HUES48 (cell line): ENCODE results near the gene ARHGEF19.

Experiments
- H3K27ac ChIP-seq: one replicate; pipeline ENCODE4 v1.7.0; 2013; ENCODE audit warnings: low read depth, low read length, inconsistent platforms
- H3K27me3 ChIP-seq: 2 replicates; pipeline ENCODE4 v1.6.1; 2013; ENCODE audit warnings: mild to moderate bottlenecking, low read length; ENCODE audit not compliant: control insufficient read depth, insufficient read depth
- H3K36me3 ChIP-seq: 2 replicates; pipeline ENCODE4 v1.6.1; 2013; ENCODE audit warnings: low read length; ENCODE audit not compliant: control insufficient read depth, insufficient read depth
- H3K4me1 ChIP-seq: 2 replicates; pipeline ENCODE4 v1.6.1; 2013; ENCODE audit warnings: mild to moderate bottlenecking, low read length; ENCODE audit not compliant: control insufficient read depth, insufficient read depth
- H3K4me3 ChIP-seq: 2 replicates; pipeline ENCODE4 v1.5.1; 2013; ENCODE audit warnings: mild to moderate bottlenecking, low read depth, low read length
- H3K9ac ChIP-seq: 2 replicates; pipeline ENCODE4 v1.6.1; 2013; ENCODE audit warnings: mild to moderate bottlenecking, low read depth, low read length, moderate library complexity
- H3K9me3 ChIP-seq: 2 replicates; pipeline ENCODE4 v1.6.1; 2013; ENCODE audit warnings: low read length; ENCODE audit not compliant: control insufficient read depth, insufficient read depth

Gene ARHGEF19

DNA sequence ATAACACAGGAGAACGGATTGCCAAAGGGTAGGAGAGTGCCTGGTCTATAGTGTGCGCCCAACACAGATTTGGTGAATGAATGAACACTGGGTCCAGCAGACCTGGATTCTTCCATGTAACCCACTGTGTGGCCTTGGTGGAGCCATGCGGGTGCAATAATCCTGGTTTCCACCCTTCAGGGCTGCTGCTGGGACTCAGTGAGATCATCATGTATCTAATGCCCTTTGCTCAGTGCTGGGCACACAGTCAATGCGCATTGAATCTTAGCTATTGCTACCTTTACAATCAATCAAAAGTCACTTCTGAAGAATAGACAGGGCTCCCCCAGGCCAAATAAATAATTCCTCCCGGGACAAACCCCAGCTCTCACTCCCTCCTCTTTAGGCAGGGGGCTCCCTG is 50.7 kb downstream of the ARHGEF19 start:
- Histone ChIP-seq H3K36me3 (no peaks in the 10 kb centered on the region), H3K9me3 (no peaks in the 10 kb centered on the region), H3K4me3 (no peak overlapping the region), H3K27ac (no peak overlapping the region), H3K4me1 (peaks cover 25% of the 10 kb centered on the region), H3K27me3 (peaks cover 24% of the 10 kb centered on the region), H3K9ac (no peak overlapping the region)

GRCh38 chr1:16158993-16159831 is 53.2 kb downstream of the ARHGEF19 start:
- H3K9ac ChIP-seq = no peak overlapping the region
- peaks cover 29% of the 10 kb centered on the region for H3K27me3 ChIP-seq
- no peaks in the 10 kb centered on the region for H3K36me3 ChIP-seq
- no peaks in the 10 kb centered on the region for H3K9me3 ChIP-seq
- no peak overlapping the region for H3K4me3 ChIP-seq
- no peak overlapping the region for H3K27ac ChIP-seq
- H3K4me1 ChIP-seq = peaks cover 25% of the 10 kb centered on the region

DNA sequence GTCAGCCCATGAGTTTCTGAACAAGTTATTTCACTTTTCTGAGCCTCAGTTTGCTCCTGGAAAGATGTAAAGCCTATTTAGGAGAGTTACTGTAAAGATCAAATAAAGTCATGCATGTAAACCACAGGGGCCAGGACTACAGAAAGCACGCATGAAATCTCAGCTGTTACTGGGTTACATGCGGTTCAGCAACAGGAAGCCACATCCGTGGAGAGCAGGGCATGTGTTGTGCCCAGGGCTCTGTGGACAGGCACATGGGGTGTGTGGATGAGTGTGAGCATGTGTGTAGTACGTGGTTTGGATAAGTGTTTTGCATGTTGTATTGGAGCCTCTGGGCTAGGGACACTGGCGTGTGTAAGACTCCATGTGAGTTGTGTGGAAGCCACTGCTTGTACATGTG is 54.4 kb downstream of the ARHGEF19 start:
- Histone ChIP-seq H3K4me3 (no peak overlapping the region), H3K27ac (no peak overlapping the region), H3K9ac (no peak overlapping the region), H3K9me3 (no peaks in the 10 kb centered on the region), H3K36me3 (no peaks in the 10 kb centered on the region), H3K4me1 (peaks cover 33% of the 10 kb centered on the region), H3K27me3 (peaks cover 29% of the 10 kb centered on the region)

DNA sequence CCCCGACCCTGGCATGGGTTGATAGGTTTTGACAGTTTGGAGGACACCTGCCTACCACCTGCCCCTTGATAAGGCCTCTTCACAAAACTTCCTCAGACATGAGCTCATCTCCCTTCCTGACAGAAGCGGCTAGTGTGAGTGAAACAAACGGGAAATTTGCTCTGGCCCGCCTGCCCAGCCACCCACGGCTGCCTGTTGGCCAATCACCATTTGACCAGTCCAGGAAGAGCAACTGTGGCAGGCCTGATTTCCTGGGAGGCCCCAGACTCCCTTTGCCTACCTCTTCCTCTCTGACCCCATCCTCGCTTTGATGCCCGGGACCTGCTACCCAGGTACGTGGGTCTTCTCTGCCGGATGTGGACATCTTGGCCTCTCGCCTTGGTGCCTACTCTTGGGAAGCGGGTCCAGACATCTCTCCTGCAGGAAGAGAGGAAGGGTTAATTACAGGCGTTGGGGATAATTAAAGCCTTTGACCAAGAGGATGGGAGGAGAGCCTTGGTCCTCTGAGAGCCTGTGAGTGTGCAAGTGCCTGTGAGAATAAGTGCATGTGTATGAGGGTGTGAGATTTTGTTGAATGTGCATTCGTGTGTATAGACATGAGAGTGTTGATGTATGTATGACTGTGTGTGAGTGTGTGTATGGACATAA is 55.5 kb downstream of the ARHGEF19 start:
- H3K4me1 ChIP-seq = peaks cover 32% of the 10 kb centered on the region
- H3K9ac ChIP-seq = no peak overlapping the region
- H3K27me3 ChIP-seq = peaks cover 29% of the 10 kb centered on the region
- H3K9me3 ChIP-seq = no peaks in the 10 kb centered on the region
- no peaks in the 10 kb centered on the region for H3K36me3 ChIP-seq
- no peak overlapping the region for H3K27ac ChIP-seq
- H3K4me3 ChIP-seq = no peak overlapping the region

DNA sequence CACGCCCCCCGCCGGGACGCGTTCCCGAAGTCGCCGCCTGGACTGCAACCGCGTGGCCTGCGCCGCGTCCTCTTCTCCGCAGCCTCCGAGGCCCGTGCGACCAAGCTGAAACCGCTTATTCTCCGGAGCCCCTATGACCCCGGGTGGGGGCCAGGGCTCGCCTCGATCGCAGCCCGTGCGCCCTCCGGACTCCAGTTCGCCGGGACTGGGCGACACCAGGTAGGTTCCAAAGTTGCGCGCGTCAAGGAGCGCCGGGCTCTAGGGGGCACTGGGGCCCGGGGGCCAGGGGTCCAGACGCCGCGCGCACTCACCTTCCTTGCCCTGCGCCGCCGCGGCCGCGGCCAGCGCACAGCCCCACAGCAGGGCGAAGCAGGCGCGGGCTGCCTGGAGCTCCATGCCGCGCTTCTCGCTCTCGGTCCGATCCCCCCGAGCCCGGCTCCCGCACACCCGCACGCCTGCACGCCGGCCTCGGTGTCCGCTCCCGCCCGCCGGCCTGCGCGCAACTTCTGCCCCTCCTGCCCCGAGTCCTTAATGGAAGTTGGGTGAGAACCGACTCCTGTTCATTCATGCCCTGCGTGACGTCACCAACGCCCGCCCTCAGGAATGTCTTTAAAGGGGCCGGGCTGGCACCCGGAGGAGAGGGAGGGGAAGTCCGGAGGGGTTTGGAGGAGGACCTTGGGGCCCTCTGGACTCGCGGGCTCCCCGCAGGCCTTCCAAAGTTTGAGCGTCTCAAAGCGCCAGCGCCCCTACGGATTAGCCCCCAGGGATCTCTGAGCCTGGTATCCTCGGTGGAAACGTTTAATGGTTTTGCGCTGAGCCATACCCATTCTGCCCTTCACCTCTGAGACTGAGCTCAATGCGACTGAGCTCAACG is 56.7 kb downstream of the ARHGEF19 start, which contains the start of gene EPHA2:
TSS of gene EPHA2 (minus strand) at position 533 of the 874 bp plus-strand sequence. CDS start at position 396, 137 bp downstream.
- peaks cover 21% of the 10 kb centered on the region for H3K27me3 ChIP-seq
- H3K4me3 ChIP-seq = peak within 1 kb of the TSS; percentile 85
- H3K9ac ChIP-seq = peak within 1 kb of the TSS; percentile 77
- H3K4me1 ChIP-seq = peaks cover 37% of the 10 kb centered on the region
- H3K36me3 ChIP-seq = no peaks in the 10 kb centered on the region
- peak within 1 kb of the TSS; percentile 85 for H3K27ac ChIP-seq
- H3K9me3 ChIP-seq = no peaks in the 10 kb centered on the region

DNA sequence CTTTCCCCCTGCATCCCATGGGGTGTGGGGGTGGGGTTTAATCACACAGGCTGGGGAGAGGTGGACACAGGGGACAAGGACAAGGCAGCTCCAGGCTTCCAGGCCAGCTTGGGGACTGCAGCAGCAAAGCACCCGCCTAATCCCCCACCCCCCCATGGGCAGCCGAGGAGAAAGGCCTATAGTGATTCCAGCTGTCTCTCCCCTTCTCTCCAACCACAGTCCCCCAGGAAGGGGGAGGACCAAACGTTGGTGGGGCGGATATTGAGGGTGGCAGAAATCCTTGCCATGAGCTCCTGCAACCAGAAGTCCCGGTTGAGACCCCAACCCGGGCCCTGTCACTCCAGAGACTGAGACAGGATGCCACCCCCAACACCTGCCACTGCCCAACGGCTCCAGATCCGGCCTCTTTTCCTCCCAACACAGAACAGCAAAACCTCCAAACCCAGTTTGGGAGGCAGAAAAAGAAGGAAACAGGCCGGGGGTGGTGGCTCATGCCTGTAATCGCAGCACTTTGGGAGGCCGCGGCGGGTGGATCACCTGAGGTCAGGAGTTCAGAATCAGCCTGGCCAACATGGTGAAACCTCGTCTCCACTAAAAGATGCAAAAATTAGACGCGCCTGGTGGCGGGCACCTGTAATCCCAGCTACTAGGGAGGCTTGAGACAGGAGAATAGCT is 58.3 kb downstream of the ARHGEF19 start:
- H3K9me3 ChIP-seq = no peaks in the 10 kb centered on the region
- peaks cover 21% of the 10 kb centered on the region for H3K27me3 ChIP-seq
- no peak overlapping the region for H3K9ac ChIP-seq
- H3K36me3 ChIP-seq = peaks cover 13% of the 10 kb centered on the region
- H3K27ac ChIP-seq = no peak overlapping the region
- peak overlapping the region; percentile 85 for H3K4me3 ChIP-seq
- H3K4me1 ChIP-seq = peaks cover 37% of the 10 kb centered on the region

GRCh38 chr1:16153096-16153998 is 59.1 kb downstream of the ARHGEF19 start:
- Histone ChIP-seq H3K4me1 (peaks cover 37% of the 10 kb centered on the region), H3K4me3 (peak overlapping the region; percentile 85), H3K36me3 (peaks cover 21% of the 10 kb centered on the region), H3K27me3 (peaks cover 21% of the 10 kb centered on the region), H3K27ac (peak overlapping the region; percentile 39), H3K9me3 (no peaks in the 10 kb centered on the region), H3K9ac (no peak overlapping the region)

GRCh38 chr1:16152481-16153087 is 59.9 kb downstream of the ARHGEF19 start:
- no peaks in the 10 kb centered on the region for H3K9me3 ChIP-seq
- H3K4me1 ChIP-seq = peaks cover 37% of the 10 kb centered on the region
- no peak overlapping the region for H3K9ac ChIP-seq
- H3K36me3 ChIP-seq = peaks cover 28% of the 10 kb centered on the region
- H3K27me3 ChIP-seq = peaks cover 14% of the 10 kb centered on the region
- H3K4me3 ChIP-seq = peak overlapping the region; percentile 26
- peak overlapping the region; percentile 39 for H3K27ac ChIP-seq

DNA sequence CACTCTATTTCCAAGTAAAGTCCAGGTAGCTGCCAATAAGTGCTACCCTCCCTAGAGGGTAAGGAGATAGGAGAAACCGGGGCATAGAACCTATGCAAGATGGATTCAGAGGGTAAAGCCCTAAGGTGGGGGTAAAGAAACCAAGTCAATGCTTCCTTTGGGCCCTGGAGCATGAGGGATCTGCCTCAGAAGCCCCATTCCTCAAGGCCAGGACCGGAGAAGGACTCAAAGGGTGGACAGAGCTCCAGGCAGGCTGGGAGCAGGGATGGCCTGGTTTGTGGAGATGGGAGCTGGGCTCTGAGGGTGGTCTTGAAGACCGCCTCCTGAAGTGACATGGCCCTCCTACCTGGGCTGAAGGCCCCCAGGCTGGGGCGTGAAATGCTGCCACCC is 60.5 kb downstream of the ARHGEF19 start:
- Histone ChIP-seq H3K27ac (peak overlapping the region; percentile 59), H3K4me3 (no peak overlapping the region), H3K27me3 (peaks cover 8% of the 10 kb centered on the region), H3K36me3 (peaks cover 33% of the 10 kb centered on the region), H3K9me3 (no peaks in the 10 kb centered on the region), H3K9ac (no peak overlapping the region), H3K4me1 (peaks cover 43% of the 10 kb centered on the region)
